ENCODE results near the gene ZNF280D.

DNA sequence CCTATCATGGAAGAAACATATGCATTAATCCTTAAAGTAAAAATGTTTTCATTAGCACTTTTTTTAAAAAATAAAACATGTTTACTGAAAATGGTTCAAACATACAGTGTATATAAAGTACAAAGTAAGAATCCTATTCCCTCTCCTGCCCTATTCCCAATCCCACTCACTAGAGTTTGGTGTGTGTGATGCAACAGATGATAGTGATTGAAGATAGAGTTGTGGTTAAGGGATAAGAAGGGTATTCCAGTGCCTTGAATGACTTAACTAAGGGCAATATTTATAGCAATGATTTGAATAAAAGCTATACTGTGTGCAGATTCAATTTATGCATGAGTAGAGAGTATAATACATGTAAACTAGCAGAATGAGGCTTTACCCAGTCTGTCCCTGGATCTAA is 18.1 kb downstream of the ZNF280D start:
- TF ChIP-seq EP300 (IDR thresholded peaks at IDR 0.05): no peak
- no peak for TF ChIP-seq CTCF (IDR thresholded peaks at IDR 0.05)
- no peak for TF ChIP-seq POLR2A (IDR thresholded peaks at IDR 0.05)
- TF ChIP-seq POLR2AphosphoS5 (IDR thresholded peaks at IDR 0.05): no peak
